PC-3 (cell line): ENCODE measurements around the gene LIM2. TPM values are rescaled to one million over a fixed set of nuclear protein-coding genes. Genes with fewer than 3 reads are reported as not detected.
"Not testable (repeated sequence)": the region's sequence is repeated elsewhere in the genome, so short reads cannot be mapped to it uniquely, and the experiment has no call there.

Experiments used
- ATAC-seq: fragments of 200-7000 bp; cut with Tn5 transposase; 2 replicates; pipeline ENCODE4 v1.9.1; 2020; ENCODE audit warnings: mild to moderate bottlenecking, moderate library complexity
- BruUV-seq: library from RNA; stranded (reverse); fragments of 400-500 nt; replicated peaks from 2 replicates; lab custom pipeline; 2021; lab: Mats Ljungman, UMichigan
- CTCF ChIA-PET: fragments of 300-600 bp; sonication (Branson Sonifier 250); formaldehyde crosslinking; loops from one replicate; lab custom pipeline; 2022; ENCODE audit warnings: antibody characterized with exemption; lab: Charles Lee
- POLR2A ChIA-PET: fragments of 300-600 bp; sonication (Branson Sonifier 250); formaldehyde crosslinking; loops from one replicate; lab custom pipeline; 2022; ENCODE audit warnings: antibody characterized with exemption; ENCODE audit not compliant: unreplicated experiment; lab: Charles Lee
- DNase-seq: peaks from one replicate; pipeline ENCODE4 v3.0.0-alpha.2; 2015
- H2AFZ ChIP-seq: fragments of 300-600 bp; sonication (generic); 2 replicates; pipeline ENCODE4 v1.6.0; 2016; ENCODE audit warnings: antibody characterized with exemption, low read length
- H3F3A ChIP-seq: fragments of 300-600 bp; sonication (generic); one replicate; pipeline ENCODE4 v1.6.0; 2017; ENCODE audit warnings: antibody characterized with exemption, low read length, control low read depth, mild to moderate bottlenecking; ENCODE audit not compliant: unreplicated experiment
- H3K27ac ChIP-seq: fragments of 300-600 bp; sonication (generic); 2 replicates; pipeline ENCODE4 v1.5.1; 2016; ENCODE audit warnings: mild to moderate bottlenecking, low read length
- H3K27me3 ChIP-seq: fragments of 300-600 bp; sonication (generic); 2 replicates; pipeline ENCODE4 v1.6.1; 2016; ENCODE audit warnings: low read length, mixed read lengths
- H3K36me3 ChIP-seq: fragments of 300-600 bp; sonication (generic); 2 replicates; pipeline ENCODE4 v1.6.1; 2016; ENCODE audit warnings: low read depth, mixed run types, low read length, mixed read lengths
- H3K4me1 ChIP-seq: fragments of 300-600 bp; sonication (generic); 2 replicates; pipeline ENCODE4 v1.5.1; 2016; ENCODE audit warnings: low read length; ENCODE audit not compliant: insufficient read depth
- H3K4me2 ChIP-seq: fragments of 300-600 bp; sonication (generic); 2 replicates; pipeline ENCODE4 v1.6.0; 2016; ENCODE audit warnings: low read length
- H3K4me3 ChIP-seq: fragments of 300-600 bp; sonication (generic); 2 replicates; pipeline ENCODE4 v1.5.1; 2016; ENCODE audit warnings: mild to moderate bottlenecking, low read length, mixed read lengths
- H3K79me2 ChIP-seq: fragments of 300-600 bp; sonication (generic); 2 replicates; pipeline ENCODE4 v1.6.1; 2017; ENCODE audit warnings: low read length, mixed read lengths
- H3K9ac ChIP-seq: fragments of 300-600 bp; sonication (generic); 2 replicates; pipeline ENCODE4 v1.6.0; 2016; ENCODE audit warnings: mild to moderate bottlenecking, low read length
- H3K9me2 ChIP-seq: fragments of 300-600 bp; sonication (generic); replicated peaks from 2 replicates; pipeline ENCODE4 v1.6.1; 2016; ENCODE audit warnings: mixed run types, low read length, mixed read lengths
- H3K9me3 ChIP-seq: fragments of 300-600 bp; sonication (generic); 2 replicates; pipeline ENCODE4 v1.6.1; 2016; ENCODE audit warnings: low read length, mixed read lengths
- H4K20me1 ChIP-seq: fragments of 300-600 bp; sonication (generic); 2 replicates; pipeline ENCODE4 v1.6.1; 2016; ENCODE audit warnings: low read length, mixed read lengths
- CTCF ChIP-seq: fragments of 300-600 bp; sonication (generic); conservative IDR thresholded peaks from 2 replicates; pipeline ENCODE4 v1.5.1; 2017; ENCODE audit warnings: antibody characterized with exemption, low read depth, mild to moderate bottlenecking, low read length
- EZH2 ChIP-seq: fragments of 300-600 bp; sonication (generic); IDR thresholded peaks from one replicate; pipeline ENCODE4 v1.6.1; 2017; ENCODE audit warnings: antibody characterized with exemption, mild to moderate bottlenecking, low read length; ENCODE audit not compliant: unreplicated experiment
- EZH2phosphoT487 ChIP-seq: fragments of 300-600 bp; sonication (generic); IDR thresholded peaks from 2 replicates; pipeline ENCODE4 v1.6.1; 2018; ENCODE audit warnings: mild to moderate bottlenecking, antibody characterized with exemption, low read length, borderline replicate concordance
- intact Hi-C: fragments of 100-400 bp; cut with micrococcal nuclease; formaldehyde crosslinking; loops from 2 replicates; pipeline ENCODE4 v1.9.0; 2023
- total RNA-seq: library from RNA; depleted of rRNA; stranded (reverse); fragments of >200 nt; gene quantifications from 2 replicates; pipeline ENCODE4 v1.2.3, GENCODE V29; 2014

LIM2 gene
- total RNA-seq, 1 experiment from 2014 or later, result not detected

- CTCF ChIA-PET, result no interaction called here
- Histone ChIP-seq H3K4me2 (no peak overlapping the region), H3K4me1 (peaks cover 13% of the 10 kb centered on the region), H4K20me1 (no peaks in the 10 kb centered on the region), H3K9me2 (no peaks in the 10 kb centered on the region), H3K27me3 (no peaks in the 10 kb centered on the region), H2AFZ (no peak overlapping the region), H3K4me3 (no peak overlapping the region), H3K79me2 (no peaks in the 10 kb centered on the region), H3K9me3 (peaks cover 6% of the 10 kb centered on the region; the same call in 1 of the 2 replicates), H3F3A (no peaks in the 10 kb centered on the region), H3K27ac (no peak overlapping the region), H3K9ac (no peak overlapping the region), H3K36me3 (0 out of 2 replicates have a peak, but pooled peaks cover 4% of the 10 kb centered on the region)
- DNase-seq (no peak), ATAC-seq (no peak)
- BruUV-seq, result no TSS peak
- TF ChIP-seq EZH2phosphoT487 (no peak), CTCF (no peak), EZH2 (no peak)
- intact Hi-C loops, result loop anchor here (2.0 kb wide), 1 partner anchor 40 kb away; no protein-coding TSS in a partner anchor
- POLR2A ChIA-PET, result interaction anchor here (0.6 kb wide), 1 partner anchor 32 kb away, joined by 4 read pairs; no protein-coding TSS in a partner anchor
Observed at GRCh38 chr19:51399231-51399630, 11.5 kb upstream of the LIM2 start.

GRCh38 chr19:51398096-51398704 is 10.4 kb upstream of the LIM2 start:
- no TSS peak for BruUV-seq

GRCh38 chr19:51397453-51397852 is 9.7 kb upstream of the LIM2 start:
- H3K4me3 ChIP-seq, H2AFZ ChIP-seq, H3K4me2 ChIP-seq, POLR2A ChIA-PET, H4K20me1 ChIP-seq, intact Hi-C loops, H3K36me3 ChIP-seq, H3K9ac ChIP-seq, ATAC-seq, H3K27ac ChIP-seq, CTCF ChIA-PET, H3K79me2 ChIP-seq, H3K9me2 ChIP-seq, H3K27me3 ChIP-seq, DNase-seq, H3F3A ChIP-seq, BruUV-seq, H3K9me3 ChIP-seq: not testable (repeated sequence)
- H3K4me1 ChIP-seq, result peaks cover 18% of the 10 kb centered on the region

More at GRCh38 chr19:51398096-51398704, 10.4 kb upstream of the LIM2 start:
- TF ChIP-seq CTCF, result peak; percentile 81
- TF ChIP-seq EZH2, result no peak
- no peak for TF ChIP-seq EZH2phosphoT487
- Histone ChIP-seq H3K36me3 (0 out of 2 replicates have a peak, but pooled peaks cover 4% of the 10 kb centered on the region), H2AFZ (no peak overlapping the region), H3K27ac (no peak overlapping the region), H3K9me2 (no peaks in the 10 kb centered on the region), H3K79me2 (no peaks in the 10 kb centered on the region), H3K9ac (no peak overlapping the region), H3K9me3 (peaks cover 6% of the 10 kb centered on the region; the same call in 1 of the 2 replicates), H3F3A (no peaks in the 10 kb centered on the region), H3K4me1 (peaks cover 18% of the 10 kb centered on the region), H3K27me3 (no peaks in the 10 kb centered on the region), H4K20me1 (no peaks in the 10 kb centered on the region), H3K4me3 (no peak overlapping the region), H3K4me2 (no peak overlapping the region)
- peak; percentile 59 for DNase-seq
- ChIA-PET POLR2A (no interaction called here), CTCF (interaction anchor here (0.6 kb wide), 1 partner anchor 25 kb away, joined by 3 read pairs; no protein-coding TSS in a partner anchor)
- intact Hi-C loops, result loop anchor here (2.0 kb wide), 1 partner anchor 41 kb away; no protein-coding TSS in a partner anchor
- ATAC-seq, result no peak
